Measurements from ENCODE around the gene RGS12. TPM values are rescaled to one million over a fixed set of nuclear protein-coding genes. Genes with fewer than 3 reads are reported as not detected.

The RGS12 gene
- total and polyA plus RNA-seq, 2 experiments from 2014 or later: 8.0 to 19.0 TPM

DNA sequence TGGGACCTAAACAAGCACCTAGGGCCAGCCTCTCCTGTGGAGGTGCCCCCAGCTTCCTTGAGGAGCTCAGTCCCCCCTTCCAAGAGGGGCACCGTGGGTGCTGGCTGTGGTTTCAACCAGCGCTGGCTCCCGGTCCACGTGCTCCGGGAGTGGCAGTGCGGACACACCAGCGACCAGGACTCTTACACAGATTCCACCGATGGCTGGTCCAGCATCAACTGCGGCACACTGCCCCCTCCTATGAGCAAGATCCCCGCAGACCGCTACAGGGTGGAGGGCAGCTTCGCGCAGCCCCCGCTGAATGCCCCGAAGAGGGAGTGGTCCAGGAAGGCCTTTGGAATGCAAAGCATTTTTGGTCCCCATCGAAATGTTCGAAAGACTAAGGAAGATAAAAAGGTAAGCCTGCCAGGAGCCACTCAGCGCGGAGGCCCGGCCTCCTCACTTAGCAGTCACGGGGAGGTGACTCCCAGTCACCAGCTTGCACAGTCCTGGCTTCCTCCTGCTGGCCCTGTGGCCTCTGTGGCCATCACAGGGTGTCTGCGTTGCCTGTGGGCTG, 24.9 kb downstream of the RGS12 start:
- H3K9me2 ChIP-seq (ENCODE audit: insufficient read depth): no peaks in the 10 kb centered on the region
- DNase-seq (ENCODE audit: low spot score) (no peak), ATAC-seq (no peak)
- no peaks in the 10 kb centered on the region for H3K27me3 ChIP-seq (ENCODE audit: insufficient read depth)
- no peak overlapping the region for H3K4me3 ChIP-seq
- no peak overlapping the region for H3K27ac ChIP-seq (ENCODE audit: low read depth)
- Mint-ChIP-seq H3K9me3 (no peaks in the 10 kb centered on the region; the same call in 2 of the 3 replicates), H3K4me1 (peaks cover 21% of the 10 kb centered on the region), H3K36me3 (ENCODE audit: low read depth) (peaks cover 3% of the 10 kb centered on the region; the same call in 2 of the 3 replicates), H3K27me3 (ENCODE audit: insufficient read depth, low read depth, poor library complexity) (peaks cover 21% of the 10 kb centered on the region), H3K27ac (no peak overlapping the region), H3K4me3 (no peak overlapping the region)
- H3F3A ChIP-seq (replicated peaks; ENCODE audit: low read depth): no peaks in the 10 kb centered on the region
- TF ChIP-seq ZNF114 (CRISPR knock-in tag; IDR thresholded peaks at IDR 0.05): no peak
- TF ChIP-seq, protein P1, sequence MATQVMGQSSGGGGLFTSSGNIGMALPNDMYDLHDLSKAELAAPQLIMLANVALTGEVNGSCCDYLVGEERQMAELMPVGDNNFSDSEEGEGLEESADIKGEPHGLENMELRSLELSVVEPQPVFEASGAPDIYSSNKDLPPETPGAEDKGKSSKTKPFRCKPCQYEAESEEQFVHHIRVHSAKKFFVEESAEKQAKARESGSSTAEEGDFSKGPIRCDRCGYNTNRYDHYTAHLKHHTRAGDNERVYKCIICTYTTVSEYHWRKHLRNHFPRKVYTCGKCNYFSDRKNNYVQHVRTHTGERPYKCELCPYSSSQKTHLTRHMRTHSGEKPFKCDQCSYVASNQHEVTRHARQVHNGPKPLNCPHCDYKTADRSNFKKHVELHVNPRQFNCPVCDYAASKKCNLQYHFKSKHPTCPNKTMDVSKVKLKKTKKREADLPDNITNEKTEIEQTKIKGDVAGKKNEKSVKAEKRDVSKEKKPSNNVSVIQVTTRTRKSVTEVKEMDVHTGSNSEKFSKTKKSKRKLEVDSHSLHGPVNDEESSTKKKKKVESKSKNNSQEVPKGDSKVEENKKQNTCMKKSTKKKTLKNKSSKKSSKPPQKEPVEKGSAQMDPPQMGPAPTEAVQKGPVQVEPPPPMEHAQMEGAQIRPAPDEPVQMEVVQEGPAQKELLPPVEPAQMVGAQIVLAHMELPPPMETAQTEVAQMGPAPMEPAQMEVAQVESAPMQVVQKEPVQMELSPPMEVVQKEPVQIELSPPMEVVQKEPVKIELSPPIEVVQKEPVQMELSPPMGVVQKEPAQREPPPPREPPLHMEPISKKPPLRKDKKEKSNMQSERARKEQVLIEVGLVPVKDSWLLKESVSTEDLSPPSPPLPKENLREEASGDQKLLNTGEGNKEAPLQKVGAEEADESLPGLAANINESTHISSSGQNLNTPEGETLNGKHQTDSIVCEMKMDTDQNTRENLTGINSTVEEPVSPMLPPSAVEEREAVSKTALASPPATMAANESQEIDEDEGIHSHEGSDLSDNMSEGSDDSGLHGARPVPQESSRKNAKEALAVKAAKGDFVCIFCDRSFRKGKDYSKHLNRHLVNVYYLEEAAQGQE (IDR thresholded peaks at IDR 0.05; ENCODE audit: unreplicated experiment): no peak
- TF ChIP-seq, protein P2, sequence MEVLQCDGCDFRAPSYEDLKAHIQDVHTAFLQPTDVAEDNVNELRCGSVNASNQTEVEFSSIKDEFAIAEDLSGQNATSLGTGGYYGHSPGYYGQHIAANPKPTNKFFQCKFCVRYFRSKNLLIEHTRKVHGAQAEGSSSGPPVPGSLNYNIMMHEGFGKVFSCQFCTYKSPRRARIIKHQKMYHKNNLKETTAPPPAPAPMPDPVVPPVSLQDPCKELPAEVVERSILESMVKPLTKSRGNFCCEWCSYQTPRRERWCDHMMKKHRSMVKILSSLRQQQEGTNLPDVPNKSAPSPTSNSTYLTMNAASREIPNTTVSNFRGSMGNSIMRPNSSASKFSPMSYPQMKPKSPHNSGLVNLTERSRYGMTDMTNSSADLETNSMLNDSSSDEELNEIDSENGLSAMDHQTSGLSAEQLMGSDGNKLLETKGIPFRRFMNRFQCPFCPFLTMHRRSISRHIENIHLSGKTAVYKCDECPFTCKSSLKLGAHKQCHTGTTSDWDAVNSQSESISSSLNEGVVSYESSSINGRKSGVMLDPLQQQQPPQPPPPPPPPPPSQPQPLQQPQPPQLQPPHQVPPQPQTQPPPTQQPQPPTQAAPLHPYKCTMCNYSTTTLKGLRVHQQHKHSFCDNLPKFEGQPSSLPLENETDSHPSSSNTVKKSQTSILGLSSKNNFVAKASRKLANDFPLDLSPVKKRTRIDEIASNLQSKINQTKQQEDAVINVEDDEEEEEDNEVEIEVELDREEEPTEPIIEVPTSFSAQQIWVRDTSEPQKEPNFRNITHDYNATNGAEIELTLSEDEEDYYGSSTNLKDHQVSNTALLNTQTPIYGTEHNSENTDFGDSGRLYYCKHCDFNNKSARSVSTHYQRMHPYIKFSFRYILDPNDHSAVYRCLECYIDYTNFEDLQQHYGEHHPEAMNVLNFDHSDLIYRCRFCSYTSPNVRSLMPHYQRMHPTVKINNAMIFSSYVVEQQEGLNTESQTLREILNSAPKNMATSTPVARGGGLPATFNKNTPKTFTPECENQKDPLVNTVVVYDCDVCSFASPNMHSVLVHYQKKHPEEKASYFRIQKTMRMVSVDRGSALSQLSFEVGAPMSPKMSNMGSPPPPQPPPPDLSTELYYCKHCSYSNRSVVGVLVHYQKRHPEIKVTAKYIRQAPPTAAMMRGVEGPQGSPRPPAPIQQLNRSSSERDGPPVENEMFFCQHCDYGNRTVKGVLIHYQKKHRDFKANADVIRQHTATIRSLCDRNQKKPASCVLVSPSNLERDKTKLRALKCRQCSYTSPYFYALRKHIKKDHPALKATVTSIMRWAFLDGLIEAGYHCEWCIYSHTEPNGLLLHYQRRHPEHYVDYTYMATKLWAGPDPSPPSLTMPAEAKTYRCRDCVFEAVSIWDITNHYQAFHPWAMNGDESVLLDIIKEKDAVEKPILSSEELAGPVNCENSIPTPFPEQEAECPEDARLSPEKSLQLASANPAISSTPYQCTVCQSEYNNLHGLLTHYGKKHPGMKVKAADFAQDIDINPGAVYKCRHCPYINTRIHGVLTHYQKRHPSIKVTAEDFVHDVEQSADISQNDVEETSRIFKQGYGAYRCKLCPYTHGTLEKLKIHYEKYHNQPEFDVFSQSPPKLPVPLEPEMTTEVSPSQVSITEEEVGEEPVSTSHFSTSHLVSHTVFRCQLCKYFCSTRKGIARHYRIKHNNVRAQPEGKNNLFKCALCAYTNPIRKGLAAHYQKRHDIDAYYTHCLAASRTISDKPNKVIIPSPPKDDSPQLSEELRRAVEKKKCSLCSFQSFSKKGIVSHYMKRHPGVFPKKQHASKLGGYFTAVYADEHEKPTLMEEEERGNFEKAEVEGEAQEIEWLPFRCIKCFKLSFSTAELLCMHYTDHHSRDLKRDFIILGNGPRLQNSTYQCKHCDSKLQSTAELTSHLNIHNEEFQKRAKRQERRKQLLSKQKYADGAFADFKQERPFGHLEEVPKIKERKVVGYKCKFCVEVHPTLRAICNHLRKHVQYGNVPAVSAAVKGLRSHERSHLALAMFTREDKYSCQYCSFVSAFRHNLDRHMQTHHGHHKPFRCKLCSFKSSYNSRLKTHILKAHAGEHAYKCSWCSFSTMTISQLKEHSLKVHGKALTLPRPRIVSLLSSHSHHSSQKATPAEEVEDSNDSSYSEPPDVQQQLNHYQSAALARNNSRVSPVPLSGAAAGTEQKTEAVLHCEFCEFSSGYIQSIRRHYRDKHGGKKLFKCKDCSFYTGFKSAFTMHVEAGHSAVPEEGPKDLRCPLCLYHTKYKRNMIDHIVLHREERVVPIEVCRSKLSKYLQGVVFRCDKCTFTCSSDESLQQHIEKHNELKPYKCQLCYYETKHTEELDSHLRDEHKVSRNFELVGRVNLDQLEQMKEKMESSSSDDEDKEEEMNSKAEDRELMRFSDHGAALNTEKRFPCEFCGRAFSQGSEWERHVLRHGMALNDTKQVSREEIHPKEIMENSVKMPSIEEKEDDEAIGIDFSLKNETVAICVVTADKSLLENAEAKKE (CRISPR knock-in tag; IDR thresholded peaks at IDR 0.05): no peak
- TF ChIP-seq JUNB (IDR thresholded peaks at IDR 0.05; ENCODE audit: unreplicated experiment): no peak
- TF ChIP-seq, protein P3, sequence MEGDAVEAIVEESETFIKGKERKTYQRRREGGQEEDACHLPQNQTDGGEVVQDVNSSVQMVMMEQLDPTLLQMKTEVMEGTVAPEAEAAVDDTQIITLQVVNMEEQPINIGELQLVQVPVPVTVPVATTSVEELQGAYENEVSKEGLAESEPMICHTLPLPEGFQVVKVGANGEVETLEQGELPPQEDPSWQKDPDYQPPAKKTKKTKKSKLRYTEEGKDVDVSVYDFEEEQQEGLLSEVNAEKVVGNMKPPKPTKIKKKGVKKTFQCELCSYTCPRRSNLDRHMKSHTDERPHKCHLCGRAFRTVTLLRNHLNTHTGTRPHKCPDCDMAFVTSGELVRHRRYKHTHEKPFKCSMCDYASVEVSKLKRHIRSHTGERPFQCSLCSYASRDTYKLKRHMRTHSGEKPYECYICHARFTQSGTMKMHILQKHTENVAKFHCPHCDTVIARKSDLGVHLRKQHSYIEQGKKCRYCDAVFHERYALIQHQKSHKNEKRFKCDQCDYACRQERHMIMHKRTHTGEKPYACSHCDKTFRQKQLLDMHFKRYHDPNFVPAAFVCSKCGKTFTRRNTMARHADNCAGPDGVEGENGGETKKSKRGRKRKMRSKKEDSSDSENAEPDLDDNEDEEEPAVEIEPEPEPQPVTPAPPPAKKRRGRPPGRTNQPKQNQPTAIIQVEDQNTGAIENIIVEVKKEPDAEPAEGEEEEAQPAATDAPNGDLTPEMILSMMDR (conservative IDR thresholded peaks at IDR 0.05; ENCODE audit: low read depth in 2 of 2): no peak
- H4K20me1 ChIP-seq (replicated peaks; ENCODE audit: insufficient read depth): no peaks in the 10 kb centered on the region; the same call in 1 of the 2 replicates
- H3K4me1 ChIP-seq (ENCODE audit: insufficient read depth): peaks cover 6% of the 10 kb centered on the region; the same call in 1 of the 2 replicates
- H3K79me2 ChIP-seq (replicated peaks; ENCODE audit: insufficient read depth): peaks cover 2% of the 10 kb centered on the region; the same call in 1 of the 2 replicates
- no peak overlapping the region for H2AFZ ChIP-seq
- H3K36me3 ChIP-seq (ENCODE audit: insufficient read depth): no peaks in the 10 kb centered on the region
- no peak overlapping the region for H3K4me2 ChIP-seq

All from GM23338 (cell line).